NOMO-1 treated with DMSO at 0.1 percent for 48 hours (cell line): Measurements from ENCODE around the gene ATP2B1.
A peak's percentile ranks its signal among the peaks of the same experiment; 100 is the strongest.

Source experiments
- DNase-seq: peaks from one replicate; lab custom pipeline; 2025; ENCODE audit not compliant: unreplicated experiment; lab: John Stamatoyannopoulos, UW

Gene ATP2B1

DNA sequence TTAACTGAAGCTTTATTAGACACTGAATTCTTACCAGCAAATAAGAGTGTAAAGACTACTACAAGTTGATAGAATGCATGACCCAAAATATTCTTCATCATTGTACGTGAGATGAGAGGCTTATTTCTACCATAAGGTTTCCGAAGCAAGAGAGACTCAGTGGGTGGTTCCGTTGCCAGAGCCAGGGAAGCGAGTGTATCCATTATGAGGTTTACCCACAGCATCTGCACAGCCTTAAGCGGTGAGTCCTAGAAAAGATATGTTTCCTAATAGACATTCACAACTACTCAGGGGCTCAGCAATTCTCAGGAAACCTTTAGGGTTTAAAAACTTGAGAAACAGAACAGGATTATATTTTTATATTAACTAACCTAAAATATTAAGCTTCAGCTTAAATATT lies 105.0 kb downstream of the ATP2B1 start:
- no peak for DNase-seq

DNA sequence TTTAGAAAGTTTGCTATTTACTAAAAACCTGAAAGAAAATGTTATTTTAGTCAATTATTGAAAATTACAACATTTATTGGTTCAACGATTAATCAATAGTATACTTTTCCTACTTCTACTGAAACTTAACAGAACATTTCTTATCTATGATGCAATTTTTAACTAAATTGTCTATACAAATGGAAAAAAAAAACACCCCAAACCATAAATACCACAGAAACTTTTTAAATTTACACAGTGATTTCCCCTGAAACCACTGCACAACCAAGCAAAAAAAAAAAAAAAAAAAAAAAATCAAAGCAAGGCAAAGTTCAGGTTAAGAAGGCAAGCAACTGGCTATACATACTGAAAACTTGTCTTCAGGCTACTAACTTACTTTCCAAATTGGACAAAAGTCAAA lies 110.9 kb downstream of the ATP2B1 start:
- DNase-seq = no peak

DNA sequence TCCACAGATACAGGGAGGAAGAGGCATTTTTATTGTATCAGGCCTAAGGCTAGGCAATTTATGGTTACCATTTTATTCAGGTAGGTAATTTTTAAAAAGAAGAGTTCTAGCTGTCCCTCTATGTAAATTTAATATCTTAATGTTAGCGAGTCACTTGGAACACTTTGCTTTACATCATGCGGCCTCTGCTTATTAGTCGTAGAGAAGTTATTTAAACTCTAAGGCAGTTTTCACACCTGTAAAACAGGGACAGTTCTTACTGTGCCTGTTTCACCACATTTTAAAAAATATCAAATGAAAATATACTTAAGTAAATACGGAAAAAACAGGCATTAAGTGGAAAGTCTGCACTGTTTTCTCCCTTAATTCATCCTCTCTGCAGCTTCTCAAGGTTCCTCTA lies 111.4 kb downstream of the ATP2B1 start:
- DNase-seq = no peak

DNA sequence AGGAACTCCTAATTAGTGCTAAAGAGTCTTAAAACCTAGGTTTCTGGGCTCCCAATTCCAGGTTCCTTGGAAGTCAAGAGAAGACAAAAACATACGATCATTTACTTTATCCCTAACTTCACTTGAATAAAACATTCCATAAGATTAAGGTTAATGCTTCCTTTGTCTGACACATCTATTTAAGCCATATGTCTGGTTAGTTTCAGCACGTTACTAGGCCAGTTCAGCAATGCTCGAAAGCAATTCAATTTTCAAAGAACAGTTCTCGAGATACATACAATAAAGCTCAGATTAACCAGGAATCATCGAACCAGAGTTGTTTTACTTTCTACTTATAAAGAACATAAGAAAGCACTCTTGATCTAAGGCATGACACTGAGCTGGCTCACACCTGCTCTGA lies 114.8 kb downstream of the ATP2B1 start:
- no peak for DNase-seq

DNA sequence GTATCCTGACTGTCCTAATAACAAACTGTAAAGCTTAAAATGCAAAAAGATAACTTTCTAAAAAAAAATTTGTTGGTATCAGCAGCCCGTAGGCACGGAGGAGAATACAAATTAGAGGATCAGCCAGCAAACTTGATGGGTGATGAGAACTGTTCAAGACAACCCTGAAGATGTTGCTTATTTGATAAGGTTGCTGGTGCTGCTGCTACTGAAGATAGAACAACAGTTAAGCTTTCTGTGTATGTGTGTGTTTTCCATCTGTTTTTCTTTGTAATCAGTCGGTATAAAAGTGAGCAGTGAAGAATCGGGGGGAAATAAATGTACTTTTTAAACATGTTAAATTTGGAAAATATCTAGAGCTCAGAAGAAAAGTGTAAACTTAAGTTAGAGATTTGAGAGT lies 115.4 kb downstream of the ATP2B1 start:
- DNase-seq = no peak

DNA sequence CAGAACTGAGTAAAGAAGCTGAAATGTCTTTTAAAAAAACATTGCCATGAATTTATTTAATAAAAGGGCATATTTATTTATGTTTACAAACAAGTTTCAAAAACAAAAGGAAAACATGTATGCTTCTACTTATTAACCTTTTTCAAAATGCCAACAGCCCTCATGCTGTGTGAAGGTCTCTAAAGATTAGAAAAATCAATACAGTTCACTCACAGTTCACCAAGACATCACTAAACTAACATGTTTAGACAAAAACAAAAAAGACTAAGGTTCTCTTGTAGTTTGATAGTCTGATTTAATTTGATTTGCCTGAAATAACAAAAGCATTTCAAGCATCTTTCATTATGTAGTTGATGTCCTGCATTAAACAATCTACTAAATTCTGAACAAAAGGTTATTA lies 118.9 kb downstream of the ATP2B1 start:
- no peak for DNase-seq

DNA sequence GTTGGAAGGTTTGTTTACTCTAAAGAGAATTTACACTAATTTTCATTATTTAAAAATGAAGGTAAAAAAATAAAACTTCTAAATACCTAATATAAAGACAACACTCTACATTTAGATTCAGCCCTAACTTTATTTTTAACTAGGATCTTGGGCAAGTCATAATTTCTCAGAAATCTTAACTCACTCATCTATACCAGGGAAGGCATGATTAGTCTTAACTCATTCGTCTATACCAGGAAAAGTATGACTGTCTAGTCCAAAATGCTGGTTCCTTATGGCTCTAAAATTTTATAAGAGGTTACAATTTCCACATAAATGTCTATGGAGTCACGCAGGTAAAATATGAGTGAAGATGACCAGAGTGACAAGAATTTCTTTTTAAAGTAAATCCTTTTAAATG lies 130.1 kb downstream of the ATP2B1 start:
- DNase-seq = no peak

DNA sequence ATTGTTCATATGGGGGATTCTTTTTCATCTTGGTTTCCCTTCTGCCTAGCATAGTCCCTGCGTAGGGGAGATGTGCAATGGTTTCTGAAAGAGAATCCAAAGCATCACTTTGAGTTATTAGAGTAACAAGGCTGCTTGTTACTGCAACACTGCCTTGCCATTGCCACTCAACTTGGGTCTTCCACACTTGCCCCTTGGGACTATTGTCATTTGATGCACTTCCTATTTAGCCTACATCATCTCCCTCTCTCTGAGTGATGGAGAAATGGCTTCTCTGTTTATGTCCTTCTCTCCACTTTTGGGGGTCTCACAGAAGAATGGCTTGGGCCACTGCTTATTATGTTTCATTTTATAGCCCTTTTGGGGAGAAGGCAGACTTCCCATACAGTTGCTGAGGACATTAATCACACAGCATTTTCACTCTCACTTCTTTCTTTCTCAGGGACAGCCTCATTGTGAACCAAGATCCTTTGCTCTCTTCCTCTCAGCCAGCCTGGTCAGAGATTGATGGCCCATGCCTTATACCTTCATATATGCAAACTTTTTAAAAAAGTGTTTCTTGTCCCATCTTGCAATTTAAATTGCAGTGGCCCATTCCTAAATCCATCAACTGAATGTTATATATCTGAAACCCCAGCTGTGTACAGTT lies 131.9 kb downstream of the ATP2B1 start:
- DNase-seq = peak; percentile 57

DNA sequence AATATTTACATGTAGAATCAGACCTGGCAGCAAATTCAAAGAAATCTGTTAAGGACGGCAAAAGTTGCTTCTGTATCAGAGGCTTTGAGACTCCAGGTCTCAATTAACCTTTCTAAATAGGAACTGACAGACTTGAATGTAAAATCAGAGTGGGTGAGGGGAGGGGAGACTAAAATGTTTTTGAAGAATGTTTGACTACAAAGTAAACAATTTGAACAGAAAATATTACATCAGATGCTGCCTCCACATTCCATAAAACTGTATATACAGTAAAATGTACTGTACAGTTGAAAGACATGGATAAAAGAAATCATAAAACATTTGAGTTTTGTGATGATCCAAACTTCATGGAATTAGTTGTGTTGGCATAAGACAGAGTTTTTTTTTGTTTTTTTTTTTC lies 133.3 kb downstream of the ATP2B1 start:
- DNase-seq = no peak

DNA sequence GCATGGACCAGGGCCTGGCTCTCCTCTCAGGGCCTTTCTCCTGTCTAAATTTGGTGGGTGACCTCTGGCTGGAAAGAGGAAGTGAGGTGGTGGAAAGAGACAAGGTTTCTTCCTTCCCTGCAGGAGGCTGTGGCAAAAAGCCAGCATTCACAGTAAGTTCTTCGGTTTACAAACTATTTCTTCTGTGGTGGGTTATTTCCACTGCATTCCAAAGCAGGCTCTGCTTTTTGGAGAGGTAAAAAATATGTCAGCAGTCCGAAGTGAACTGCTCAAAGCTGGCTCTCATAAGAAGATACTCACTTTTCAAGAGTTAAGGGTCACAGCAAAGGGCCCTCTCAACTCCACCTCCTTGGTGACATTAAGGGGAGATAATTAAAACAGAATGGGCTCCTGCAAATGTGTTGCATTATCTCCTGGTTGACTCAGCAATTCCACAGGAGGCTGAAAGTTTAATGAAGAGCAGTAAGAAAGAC lies 133.9 kb downstream of the ATP2B1 start:
- peak; percentile 74 for DNase-seq

DNA sequence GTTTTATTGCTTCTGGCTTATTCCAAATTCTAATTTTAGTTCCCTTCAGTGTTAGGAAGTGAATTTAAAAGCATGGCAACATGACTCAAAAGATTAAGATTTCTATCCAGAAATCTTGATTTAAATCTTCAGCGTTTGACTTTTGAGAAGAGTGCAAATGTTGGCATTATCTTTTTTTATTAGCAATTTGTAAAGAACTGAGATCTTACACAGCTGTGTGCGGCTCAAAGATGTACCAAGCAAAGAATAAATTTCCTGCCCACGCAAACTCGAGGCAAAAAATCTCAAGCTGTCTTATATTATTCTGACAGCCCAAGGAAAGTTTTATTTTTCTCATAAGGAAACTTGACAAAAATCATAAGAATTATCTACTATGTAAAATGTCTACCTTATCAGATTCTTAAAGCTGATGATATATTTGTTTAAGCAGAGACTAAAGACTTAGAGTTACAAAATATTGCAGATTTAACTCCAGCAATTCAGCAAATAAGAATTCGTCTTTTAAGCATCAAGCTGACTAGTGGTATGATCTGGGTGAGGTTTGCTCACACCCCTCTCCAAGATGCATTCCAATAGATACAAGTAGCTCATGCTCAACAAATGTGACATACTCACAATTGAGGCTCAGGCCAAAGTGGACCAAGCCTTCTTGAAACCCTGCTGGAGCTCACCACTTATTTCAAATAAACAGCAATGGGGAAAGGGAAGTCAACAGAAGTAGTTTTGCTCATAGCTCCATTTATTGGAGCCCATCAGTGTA lies 135.4 kb downstream of the ATP2B1 start:
- DNase-seq = no peak

DNA sequence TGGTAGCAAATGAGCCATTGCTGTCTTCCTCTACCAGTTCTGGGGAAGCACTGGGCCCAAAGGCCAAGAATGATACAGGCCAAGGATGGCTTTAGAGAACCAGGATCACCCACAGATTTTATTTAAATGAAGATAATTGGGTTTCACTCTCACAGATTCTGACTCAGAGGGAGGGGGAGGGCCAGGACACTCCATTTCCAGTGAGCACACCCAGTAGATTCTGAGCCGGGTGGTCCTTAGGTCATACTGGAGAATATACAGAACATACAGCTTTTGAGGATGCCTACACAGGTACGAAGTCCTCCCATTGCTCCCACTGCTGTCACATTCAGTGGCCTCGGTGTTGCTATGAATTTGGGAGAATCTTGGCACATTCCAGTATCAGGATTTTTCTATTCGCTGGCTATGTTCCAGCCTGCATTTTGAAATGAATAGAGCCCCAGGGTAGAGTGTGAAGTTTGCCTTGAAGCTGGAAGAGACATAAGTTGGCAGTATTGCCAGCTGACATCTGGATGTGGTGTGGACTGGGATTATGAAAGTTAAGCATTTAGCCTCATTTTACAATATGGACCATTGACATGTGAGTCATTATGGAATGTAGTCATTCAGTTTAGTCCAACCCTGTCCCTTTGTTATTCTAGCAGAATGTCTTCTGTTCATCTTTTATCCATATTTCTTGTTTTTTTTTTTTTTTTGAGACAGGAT lies 137.0 kb downstream of the ATP2B1 start:
- DNase-seq = no peak

DNA sequence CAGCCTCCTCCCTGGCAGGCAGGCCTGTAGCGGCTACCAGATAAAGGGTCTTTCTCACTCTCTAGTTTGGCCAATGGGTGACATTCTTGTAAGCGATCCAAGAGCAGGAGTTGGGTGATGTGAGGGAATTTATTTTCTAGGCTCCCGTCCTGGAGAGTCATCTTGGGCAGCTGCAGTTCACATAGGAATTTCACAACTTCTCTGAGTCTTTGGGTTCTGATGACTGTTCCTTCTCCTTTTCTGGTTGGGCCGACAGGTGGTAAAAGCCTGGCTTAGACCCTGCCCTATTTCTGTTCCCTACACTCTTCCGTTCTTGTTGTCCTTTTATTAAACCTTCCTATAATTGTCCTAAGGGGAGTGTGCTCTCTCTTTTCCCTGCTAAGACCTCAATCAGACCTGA lies 140.2 kb downstream of the ATP2B1 start:
- DNase-seq = peak; percentile 38

DNA sequence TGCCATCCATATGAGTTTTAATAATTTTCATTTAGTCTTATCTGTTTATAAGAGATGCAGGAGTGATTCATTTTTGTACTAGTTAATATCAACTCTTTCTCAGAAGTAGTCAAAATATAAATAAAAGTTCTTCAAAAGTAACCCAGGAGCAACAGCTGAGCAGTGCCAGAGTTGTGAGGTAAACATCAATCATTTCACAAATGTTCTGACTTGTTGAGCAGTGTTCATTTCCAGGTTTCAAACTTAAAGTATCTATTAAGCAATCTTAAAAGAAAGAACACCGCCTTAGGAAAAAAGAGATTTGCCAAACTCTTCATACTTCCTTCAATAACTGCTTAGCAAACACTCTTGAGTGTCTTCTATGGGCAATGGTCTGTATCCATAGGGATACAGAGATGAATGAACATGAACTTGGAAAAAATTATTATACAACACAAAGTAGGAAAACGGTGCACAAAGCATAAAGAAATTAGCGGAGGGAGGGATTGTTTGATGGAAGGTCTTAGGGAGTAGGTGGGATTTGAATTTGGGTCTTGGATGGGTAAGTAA lies 140.9 kb downstream of the ATP2B1 start:
- DNase-seq = no peak

DNA sequence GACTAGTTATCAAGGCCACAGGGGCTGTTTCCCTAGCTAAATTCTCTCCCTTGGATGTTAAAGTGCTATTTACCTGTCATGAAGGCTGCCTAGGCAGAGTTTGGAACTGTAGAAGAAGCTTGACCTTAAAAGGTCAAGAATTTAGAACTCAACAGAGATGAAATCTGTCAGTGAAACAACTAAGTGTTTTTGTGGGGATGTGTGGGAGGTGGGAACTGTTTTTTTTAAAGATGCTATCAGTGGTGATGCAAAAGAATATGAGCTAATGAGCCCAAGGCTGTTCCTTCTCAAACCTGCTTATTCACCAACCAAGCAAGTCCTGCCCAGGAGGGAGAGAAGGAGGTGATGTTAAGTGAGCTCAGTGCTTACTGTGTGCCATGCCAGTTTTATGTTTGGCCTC lies 142.0 kb downstream of the ATP2B1 start:
- no peak for DNase-seq

DNA sequence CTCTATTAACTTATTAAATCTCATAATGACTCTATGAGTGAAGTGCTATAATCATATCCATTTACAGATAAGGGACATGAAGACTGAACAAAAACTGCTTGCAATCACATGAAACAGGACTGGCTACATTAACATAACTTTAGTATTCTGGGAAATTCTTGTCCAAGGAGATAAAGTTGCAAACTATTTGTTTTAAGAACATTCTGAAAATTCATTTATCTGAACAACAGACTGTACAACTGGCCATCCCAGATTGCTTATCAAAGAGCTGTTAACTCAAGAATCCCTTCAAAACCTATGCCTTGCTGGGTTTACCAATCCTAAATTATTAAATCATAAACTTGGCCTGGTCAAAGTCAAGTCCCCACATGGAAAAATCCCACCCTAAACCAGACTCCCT lies 143.6 kb downstream of the ATP2B1 start:
- no peak for DNase-seq

DNA sequence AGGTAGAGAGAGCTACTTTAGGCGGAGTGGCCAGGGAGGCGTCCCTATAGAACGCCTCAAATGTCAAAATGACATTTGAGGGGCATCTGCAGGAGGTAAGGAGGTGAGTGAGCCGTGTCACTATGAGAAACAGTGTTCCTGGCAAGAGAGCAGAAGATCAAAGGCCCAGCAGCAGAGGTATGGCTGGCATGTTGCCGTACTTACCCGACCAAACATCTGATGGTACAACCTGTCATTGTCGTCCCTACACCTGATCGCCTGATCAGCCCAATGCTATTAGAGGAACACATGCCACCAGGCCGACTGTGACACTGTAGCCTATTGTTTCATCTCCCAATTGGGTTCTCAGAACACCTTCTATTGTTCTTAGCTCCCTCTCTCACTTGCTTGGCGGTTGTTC lies 148.9 kb downstream of the ATP2B1 start:
- DNase-seq = no peak

DNA sequence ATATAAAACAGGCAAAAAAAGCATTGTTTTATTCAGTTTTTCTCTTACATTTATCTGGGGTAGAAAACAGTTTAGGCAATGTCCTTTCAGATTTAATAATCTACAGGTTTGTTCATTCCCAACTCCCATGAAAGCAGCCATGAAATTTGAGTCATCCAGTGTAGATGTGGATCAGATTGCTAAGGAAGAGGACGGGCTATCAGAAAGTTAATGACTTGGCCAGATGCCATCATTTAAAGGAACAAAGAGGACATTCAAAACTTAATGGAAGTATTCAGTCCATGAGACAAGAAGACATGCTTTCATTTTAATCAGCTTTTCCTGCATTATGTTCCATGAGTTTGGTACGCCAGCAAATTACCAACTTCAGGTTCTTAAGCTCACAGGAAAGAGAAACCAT lies 151.7 kb downstream of the ATP2B1 start:
- DNase-seq = no peak

DNA sequence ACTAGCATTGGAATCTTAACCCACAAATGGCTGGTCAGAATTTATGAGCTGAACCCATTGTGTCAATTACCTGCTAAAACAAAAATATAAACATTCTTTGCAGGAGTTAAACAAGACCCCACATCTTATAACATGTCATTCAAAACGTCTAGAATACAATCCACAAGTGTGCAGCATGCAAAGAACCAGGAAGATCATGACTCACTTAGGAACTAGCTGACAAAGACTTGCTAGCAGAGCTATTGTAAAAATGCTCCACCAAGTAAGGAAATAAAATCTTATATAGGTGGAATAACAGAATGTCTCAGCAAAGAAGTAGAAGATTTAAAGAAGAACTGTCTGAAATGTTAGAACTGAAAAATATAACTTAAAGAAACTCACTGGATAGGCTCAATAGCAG lies 156.3 kb downstream of the ATP2B1 start:
- DNase-seq = no peak

DNA sequence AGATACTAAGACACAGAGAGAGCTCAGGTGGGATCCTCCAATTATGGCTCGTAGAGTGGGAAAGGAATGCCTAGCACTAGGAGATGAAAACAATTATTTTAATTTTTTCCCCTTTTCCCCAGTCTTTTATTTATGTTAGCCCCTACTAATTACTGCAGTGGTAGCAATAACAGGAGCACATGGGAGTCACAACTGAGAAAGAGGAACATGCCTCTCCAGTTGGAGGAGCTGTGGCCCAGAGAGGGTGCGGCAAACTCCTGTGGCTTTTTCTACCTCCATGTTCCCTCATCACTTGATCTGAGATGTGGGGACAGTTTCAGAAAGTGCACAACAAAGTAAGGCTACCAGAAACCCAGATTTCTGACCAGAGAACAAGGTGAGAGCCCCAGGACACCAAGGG lies 156.9 kb downstream of the ATP2B1 start:
- DNase-seq = no peak

DNA sequence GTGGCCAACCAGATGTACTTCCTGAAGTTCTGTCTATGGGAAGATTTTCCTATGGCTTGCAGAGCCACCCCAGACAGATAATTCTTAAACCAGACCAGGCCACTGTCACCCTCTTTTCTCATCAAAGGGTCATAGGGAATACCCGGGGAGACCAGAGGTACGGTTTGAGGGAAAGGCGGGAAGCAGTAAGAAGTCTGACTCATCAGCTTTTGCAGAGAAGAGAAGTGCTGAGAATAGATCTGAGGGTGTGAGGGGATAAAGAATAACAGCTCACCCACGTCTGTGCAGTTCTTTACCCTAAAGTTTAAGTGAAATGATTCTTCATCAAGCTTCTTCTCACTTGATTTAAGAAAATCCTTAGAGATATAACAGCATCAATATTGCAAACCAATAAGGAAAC lies 161.5 kb downstream of the ATP2B1 start:
- peak; percentile 12 for DNase-seq

DNA sequence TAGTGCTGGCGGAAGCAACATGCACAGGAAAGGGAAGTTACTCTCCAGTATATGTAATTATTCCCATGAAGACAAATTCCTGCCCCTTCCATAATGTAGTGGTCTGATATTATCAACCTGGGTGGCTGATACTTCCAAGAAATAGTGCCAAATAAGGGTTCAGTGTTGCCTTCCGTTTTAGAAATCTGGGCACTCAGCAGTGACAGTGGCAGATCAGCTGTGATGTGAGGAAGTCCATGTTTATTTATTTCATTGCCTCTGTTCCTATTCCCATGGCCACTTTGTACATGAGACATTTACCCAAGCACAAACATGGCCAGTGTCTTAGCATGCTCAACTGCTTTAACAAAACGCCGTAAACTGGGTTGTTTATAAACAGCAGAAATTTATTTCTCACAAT lies 162.5 kb downstream of the ATP2B1 start:
- DNase-seq = no peak
